Measurements from ENCODE around the gene NAALADL2.

The NAALADL2 gene

GRCh38 chr3:175648899-175649298 lies 789.8 kb downstream of the NAALADL2 start:
- H3K27ac ChIP-seq (ENCODE audit: low read length) = no peak overlapping the region

DNA sequence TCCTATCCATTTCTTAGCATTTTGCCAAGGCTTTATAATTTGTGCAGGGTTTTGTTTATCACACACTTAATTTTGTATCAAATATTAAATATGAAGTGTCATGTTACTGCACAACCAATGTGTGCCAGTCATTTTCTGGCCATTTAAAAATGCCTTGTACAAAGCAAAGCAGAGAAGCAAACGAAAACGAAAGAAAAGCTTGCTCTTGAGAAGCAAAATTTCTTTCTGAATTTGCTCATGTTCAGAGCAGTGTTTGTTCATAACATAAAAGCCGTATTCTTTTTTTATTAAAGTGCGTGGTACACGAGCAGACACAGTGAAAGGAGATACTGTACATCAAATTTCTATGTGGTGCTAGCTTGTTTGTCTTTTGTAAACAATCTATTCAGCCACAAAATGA lies 792.6 kb downstream of the NAALADL2 start:
- no peak for TF ChIP-seq CTCF (IDR thresholded peaks at IDR 0.05; ENCODE audit: low read depth, low read length)
- no peak for TF ChIP-seq EZH2phosphoT487 (IDR thresholded peaks at IDR 0.05; ENCODE audit: low read depth)
- Histone ChIP-seq H3K9me3 (ENCODE audit: insufficient read depth, low read length) (no peaks in the 10 kb centered on the region), H3K4me2 (ENCODE audit: low read length) (no peak overlapping the region), H3K27me3 (ENCODE audit: low read depth, low read length) (no peaks in the 10 kb centered on the region), H3K27ac (ENCODE audit: low read length) (no peak overlapping the region), H4K20me1 (ENCODE audit: insufficient read depth, low read length) (no peaks in the 10 kb centered on the region), H3K36me3 (replicated peaks; ENCODE audit: low read depth, low read length) (no peaks in the 10 kb centered on the region), H3K4me1 (ENCODE audit: low read length) (peaks cover 11% of the 10 kb centered on the region), H3K4me3 (ENCODE audit: low read length) (no peak overlapping the region), H3K79me2 (ENCODE audit: low read length) (no peaks in the 10 kb centered on the region), H3K9ac (ENCODE audit: low read length) (no peak overlapping the region), H2AFZ (ENCODE audit: low read depth, low read length) (no peak overlapping the region)

More at GRCh38 chr3:175648899-175649298, 789.8 kb downstream of the NAALADL2 start:
- Histone ChIP-seq H3K79me2 (ENCODE audit: low read length) (no peaks in the 10 kb centered on the region), H3K4me1 (ENCODE audit: low read length) (peaks cover 15% of the 10 kb centered on the region), H2AFZ (ENCODE audit: low read depth, low read length) (no peak overlapping the region), H4K20me1 (ENCODE audit: insufficient read depth, low read length) (no peaks in the 10 kb centered on the region), H3K9me3 (ENCODE audit: insufficient read depth, low read length) (0 out of 2 replicates have a peak, but pooled peaks cover 3% of the 10 kb centered on the region), H3K9ac (ENCODE audit: low read length) (no peak overlapping the region), H3K27me3 (ENCODE audit: low read depth, low read length) (no peaks in the 10 kb centered on the region), H3K4me3 (ENCODE audit: low read length) (no peak overlapping the region), H3K4me2 (ENCODE audit: low read length) (no peak overlapping the region), H3K36me3 (replicated peaks; ENCODE audit: low read depth, low read length) (no peaks in the 10 kb centered on the region)
- TF ChIP-seq EZH2phosphoT487 (IDR thresholded peaks at IDR 0.05; ENCODE audit: low read depth) (no peak), CTCF (IDR thresholded peaks at IDR 0.05; ENCODE audit: low read depth, low read length) (no peak)

GRCh38 chr3:175655351-175655750 lies 796.2 kb downstream of the NAALADL2 start:
- H3K9ac ChIP-seq (ENCODE audit: low read length) = no peak overlapping the region
- H2AFZ ChIP-seq (ENCODE audit: low read depth, low read length) = no peak overlapping the region
- H3K4me1 ChIP-seq (ENCODE audit: low read length) = no peaks in the 10 kb centered on the region
- no peaks in the 10 kb centered on the region for H3K27me3 ChIP-seq (ENCODE audit: low read depth, low read length)
- no peak for TF ChIP-seq CTCF (IDR thresholded peaks at IDR 0.05; ENCODE audit: low read depth, low read length)
- no peak for TF ChIP-seq EZH2phosphoT487 (IDR thresholded peaks at IDR 0.05; ENCODE audit: low read depth)
- no peaks in the 10 kb centered on the region for H3K79me2 ChIP-seq (ENCODE audit: low read length)
- no peak overlapping the region for H3K4me3 ChIP-seq (ENCODE audit: low read length)
- no peaks in the 10 kb centered on the region for H3K36me3 ChIP-seq (replicated peaks; ENCODE audit: low read depth, low read length)
- no peaks in the 10 kb centered on the region for H3K9me3 ChIP-seq (ENCODE audit: insufficient read depth, low read length)
- no peak overlapping the region for H3K4me2 ChIP-seq (ENCODE audit: low read length)
- no peak overlapping the region for H3K27ac ChIP-seq (ENCODE audit: low read length)
- H4K20me1 ChIP-seq (ENCODE audit: insufficient read depth, low read length) = no peaks in the 10 kb centered on the region

GRCh38 chr3:175656461-175656860 lies 797.3 kb downstream of the NAALADL2 start:
- H3K27ac ChIP-seq (ENCODE audit: low read length) = no peak overlapping the region
- H3K9me3 ChIP-seq (ENCODE audit: insufficient read depth, low read length) = no peaks in the 10 kb centered on the region

More at GRCh38 chr3:175656461-175656860, 797.3 kb downstream of the NAALADL2 start:
- TF ChIP-seq CTCF (IDR thresholded peaks at IDR 0.05; ENCODE audit: low read depth, low read length) (no peak), EZH2phosphoT487 (IDR thresholded peaks at IDR 0.05; ENCODE audit: low read depth) (no peak)
- Histone ChIP-seq H4K20me1 (ENCODE audit: insufficient read depth, low read length) (no peaks in the 10 kb centered on the region), H3K4me3 (ENCODE audit: low read length) (no peak overlapping the region), H3K79me2 (ENCODE audit: low read length) (no peaks in the 10 kb centered on the region), H3K36me3 (replicated peaks; ENCODE audit: low read depth, low read length) (no peaks in the 10 kb centered on the region), H3K4me2 (ENCODE audit: low read length) (no peak overlapping the region), H2AFZ (ENCODE audit: low read depth, low read length) (no peak overlapping the region), H3K9ac (ENCODE audit: low read length) (no peak overlapping the region), H3K27me3 (ENCODE audit: low read depth, low read length) (no peaks in the 10 kb centered on the region), H3K4me1 (ENCODE audit: low read length) (no peaks in the 10 kb centered on the region)

All from OCI-LY3 (cell line).